CD4-positive, alpha-beta T cell treated with Interferon alpha-2 for 1 hour (primary cell): ENCODE measurements around the gene SLC40A1.

Experiments
- DNase-seq, 2 donors: peaks; one replicate each; pipeline ENCODE4 v3.0.0-alpha.2; 2020 to 2022

The SLC40A1 gene

GRCh38 chr2:189599245-189599644 lies 18.7 kb upstream of the SLC40A1 start:
- no peak for DNase-seq

DNA sequence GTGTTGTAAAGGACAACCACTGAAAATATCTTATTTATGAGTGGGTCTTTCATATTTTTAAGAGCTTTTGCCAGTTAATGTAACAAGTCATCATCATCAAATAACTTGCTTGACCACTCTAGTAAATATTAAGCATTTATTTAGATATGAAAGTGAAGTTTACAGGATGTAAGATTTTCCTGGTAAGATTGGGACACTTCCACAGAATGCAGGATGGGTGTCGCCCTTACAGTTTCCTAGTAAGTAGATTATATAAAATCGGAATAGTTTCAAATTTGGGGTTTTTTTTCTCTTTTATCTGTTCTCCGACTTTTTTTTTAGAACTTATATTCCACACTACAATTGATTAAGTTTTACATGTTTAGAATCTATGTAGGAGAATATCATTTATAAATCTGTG lies 14.8 kb upstream of the SLC40A1 start:
- peak in 1 of 2 donors; percentile 18 for DNase-seq

DNA sequence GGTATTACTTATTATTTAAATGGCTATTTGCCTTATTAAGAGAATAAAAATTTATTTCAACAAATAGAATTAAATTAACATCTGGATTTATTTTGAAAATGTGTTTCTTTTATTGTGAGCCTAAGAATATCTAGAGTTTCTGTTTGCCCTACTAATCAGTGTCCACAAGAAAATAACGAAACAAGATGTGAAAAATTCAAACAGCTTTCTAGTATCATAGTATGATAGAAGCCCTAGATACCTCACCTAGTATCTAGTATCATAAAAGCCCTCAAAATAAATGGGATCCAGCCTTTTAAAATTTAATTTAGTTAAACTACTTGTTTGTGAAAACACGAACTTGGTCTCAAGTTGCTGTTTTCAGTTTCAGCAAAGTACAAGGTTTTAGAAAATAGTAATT lies 13.7 kb upstream of the SLC40A1 start:
- no peak for DNase-seq

DNA sequence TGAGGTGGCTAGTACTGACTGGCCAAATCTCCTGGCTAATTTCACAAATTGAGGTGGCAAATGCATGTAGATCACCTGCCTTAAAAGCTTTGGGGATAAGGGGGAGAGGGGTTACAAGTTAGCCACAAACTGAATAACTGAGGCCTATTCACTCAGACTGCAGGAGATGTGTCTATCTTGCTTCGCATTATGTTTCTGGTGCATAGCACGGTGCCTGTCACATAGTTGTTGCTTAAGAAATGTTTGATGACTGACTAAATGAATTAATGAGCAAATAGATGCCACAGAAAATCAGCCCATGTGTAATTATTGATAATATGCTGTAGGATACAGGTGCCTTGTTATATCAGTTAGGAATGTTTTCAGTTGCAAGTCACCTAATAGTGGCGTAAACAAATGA lies 12.5 kb upstream of the SLC40A1 start:
- no peak for DNase-seq

DNA sequence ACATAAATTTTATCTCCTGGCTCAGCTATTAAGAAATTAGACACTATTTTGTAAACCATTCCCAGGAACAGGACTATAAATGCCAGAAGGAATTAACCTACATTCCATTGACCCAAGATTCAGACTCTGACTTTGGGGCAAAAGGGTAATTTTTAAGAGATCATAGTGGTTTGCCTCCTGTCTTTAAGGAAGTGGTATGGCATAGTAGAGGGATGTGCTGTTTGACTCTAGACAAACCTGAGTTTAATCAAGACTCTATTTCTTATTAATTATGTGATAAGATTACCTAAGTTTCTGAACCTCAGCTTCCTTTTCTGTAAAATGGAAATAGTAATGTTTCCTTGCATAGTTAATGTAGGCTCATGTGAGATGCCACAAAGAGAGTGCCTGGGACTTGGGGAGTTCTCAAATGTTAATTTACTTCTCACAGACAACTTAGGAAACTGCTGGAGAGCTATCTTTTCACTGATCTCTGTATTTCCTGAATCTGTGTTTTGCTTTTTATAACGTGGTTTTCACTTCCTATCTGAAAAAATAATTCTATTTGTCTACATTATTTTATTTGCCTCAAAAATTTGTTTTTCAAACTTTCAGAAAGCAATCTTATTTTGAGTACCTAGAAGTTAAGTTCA lies 11.9 kb upstream of the SLC40A1 start:
- DNase-seq = peak in 1 of 2 donors; percentile 14

DNA sequence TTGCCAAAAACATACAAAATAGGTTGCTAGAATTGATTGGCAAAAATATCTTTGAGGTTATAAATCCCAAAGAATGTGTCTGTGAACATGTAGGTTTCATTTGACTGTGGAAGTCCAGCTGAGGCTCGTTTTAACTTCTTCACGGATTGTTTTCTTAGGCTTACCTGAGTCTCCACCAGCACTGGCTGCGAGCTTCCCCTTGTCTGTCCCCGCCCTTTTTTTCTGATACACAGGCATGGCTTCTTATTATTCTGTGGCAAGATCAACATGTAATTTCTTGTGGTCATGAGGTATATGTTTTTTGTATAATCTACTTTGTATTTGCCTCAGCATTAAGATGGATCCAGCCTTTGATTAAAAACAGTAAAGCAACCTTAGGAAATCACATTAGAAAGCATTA lies 7.2 kb upstream of the SLC40A1 start:
- no peak for DNase-seq

DNA sequence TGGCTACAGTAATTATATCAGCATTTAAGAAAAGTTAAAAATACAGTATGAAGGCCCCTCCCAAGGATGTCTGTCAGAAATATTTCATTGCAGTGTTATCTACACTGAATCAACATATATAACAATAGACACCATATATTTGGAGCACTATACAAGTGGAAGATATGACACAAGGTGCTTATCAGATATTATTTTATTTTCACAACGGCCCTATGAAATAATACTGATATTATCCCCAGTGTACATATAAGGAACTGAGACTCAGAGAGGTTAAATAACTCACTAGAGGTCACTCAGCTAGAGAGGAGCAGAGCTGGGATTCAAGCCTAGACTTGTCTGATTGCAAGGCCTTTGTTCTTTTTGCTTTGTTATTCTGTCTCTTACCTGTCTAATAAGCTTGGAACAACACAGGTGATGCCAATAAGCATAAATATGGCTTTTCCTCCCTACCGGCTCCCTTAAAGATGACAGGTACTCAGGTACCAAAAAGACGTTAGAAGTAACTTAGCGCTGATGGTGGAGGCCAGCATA lies 4.7 kb upstream of the SLC40A1 start:
- no peak for DNase-seq

DNA sequence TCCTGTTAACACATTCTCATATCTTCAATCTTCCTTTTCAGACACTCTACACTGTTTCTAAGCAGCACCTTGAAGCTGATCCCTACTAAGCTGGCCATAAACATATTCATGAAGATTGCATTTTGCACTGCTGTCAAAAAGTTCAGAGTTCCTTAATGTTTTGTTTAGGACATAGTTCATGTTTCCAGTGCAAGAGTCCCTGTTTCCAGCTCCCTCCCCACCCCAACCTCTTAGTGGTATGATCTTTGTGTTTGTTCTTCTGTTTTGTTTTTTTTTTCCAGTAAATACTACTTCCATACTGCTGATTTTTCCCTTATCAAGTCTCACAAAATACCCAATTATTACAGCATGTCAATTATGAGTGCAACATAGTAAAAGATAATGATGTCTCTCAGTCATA lies 4.1 kb upstream of the SLC40A1 start:
- DNase-seq = no peak

DNA sequence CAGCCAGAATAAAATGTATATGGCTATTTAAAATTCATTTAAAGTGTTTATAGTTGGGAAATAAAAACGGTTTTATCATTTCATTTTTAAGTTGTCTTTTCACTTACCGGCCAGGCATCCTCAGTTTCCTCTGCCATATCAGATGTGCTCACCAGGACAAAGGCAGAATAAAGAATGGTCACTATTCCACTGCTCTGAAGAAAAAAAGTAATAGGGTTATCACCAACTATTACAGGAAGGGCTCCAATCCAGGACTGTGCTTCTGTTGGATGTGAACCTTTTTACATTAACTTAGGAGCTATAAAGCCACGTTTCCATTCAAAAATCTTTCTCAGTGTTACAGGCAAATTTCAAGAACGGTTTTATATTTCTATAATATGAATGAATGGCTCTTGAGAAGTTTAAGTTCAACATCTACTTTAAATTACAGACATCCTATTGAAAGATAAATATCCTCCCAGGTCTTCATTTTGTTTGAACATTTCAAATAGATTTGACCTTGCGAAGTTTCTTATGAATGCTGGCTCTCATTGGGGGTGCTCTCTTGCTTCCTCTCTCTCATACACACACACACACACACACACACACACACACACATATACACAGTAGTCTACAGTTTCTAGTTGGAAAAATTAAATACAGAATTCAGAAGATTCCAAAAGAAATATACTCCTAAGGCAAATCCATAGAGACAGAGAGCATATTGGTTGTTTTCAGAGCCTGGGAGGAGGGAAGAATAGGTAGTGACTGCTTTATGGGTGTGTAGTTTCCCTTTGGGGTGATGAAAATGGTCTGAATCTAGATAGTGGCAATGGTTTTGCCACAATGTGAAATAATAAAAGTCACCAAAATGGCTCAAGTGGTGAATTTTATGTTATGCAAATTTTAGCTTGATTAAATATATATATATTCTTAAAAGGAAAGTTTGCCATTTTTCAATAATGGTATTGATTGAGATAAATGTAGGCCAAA lies 2.9 kb upstream of the SLC40A1 start:
- no peak for DNase-seq

DNA sequence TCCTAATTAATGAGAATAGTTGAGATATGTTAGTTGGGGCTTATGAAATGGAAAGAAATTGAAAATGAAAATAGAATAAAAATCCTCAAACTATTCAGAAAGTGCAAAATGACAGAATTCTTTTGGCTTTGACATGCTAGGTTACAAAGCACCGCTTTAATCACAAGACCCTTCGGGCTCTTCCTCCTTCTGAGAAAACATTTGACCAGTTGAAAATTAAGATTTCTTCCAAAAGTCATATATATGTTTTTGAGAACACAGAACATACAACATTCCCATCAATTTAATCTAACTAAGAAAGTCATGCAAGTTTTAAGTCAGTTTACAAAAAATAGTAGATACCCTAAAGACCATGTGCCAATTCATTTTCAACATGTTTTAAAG lies 2.2 kb upstream of the SLC40A1 start:
- no peak for DNase-seq

GRCh38 chr2:189582140-189582808 lies 1.7 kb upstream of the SLC40A1 start:
- DNase-seq = no peak

GRCh38 chr2:189581354-189582139 lies 961 bp upstream of the SLC40A1 start:
- DNase-seq = no peak

- DNase-seq = peak in 1 of 2 donors; percentile 40
Measured at GRCh38 chr2:189580241-189580651, 340 bp downstream of the SLC40A1 start.

GRCh38 chr2:189579585-189580186 lies 900 bp downstream of the SLC40A1 start:
- DNase-seq = no peak

- DNase-seq = no peak
Measured at GRCh38 chr2:189578272-189578950, 2.2 kb downstream of the SLC40A1 start.

GRCh38 chr2:189577121-189577520 lies 3.5 kb downstream of the SLC40A1 start:
- no peak for DNase-seq

GRCh38 chr2:189576396-189576795 lies 4.2 kb downstream of the SLC40A1 start:
- DNase-seq = no peak

- DNase-seq = no peak
Measured at GRCh38 chr2:189574793-189575475, 5.7 kb downstream of the SLC40A1 start.

DNA sequence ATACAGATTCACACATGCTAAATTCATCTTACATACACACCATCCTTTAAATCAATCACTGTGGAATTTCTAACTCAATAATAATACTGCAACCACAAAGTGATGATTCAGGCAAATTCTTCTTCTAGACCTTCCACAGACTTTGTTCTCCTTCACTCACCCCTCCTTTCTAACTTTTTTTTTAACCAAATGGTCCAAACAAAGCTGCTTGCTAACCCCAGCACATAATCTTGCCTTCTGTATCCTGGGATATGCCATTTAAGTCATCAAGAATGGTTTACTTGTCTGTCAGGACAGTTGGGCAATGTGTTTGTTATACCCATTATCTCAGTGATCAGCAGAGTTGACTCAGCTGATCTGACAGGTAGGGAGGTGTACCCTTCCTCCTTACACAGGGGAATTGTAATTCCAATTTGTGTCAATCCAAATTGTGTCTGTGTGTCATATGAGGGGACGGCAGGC lies 10.0 kb downstream of the SLC40A1 start:
- no peak for DNase-seq

DNA sequence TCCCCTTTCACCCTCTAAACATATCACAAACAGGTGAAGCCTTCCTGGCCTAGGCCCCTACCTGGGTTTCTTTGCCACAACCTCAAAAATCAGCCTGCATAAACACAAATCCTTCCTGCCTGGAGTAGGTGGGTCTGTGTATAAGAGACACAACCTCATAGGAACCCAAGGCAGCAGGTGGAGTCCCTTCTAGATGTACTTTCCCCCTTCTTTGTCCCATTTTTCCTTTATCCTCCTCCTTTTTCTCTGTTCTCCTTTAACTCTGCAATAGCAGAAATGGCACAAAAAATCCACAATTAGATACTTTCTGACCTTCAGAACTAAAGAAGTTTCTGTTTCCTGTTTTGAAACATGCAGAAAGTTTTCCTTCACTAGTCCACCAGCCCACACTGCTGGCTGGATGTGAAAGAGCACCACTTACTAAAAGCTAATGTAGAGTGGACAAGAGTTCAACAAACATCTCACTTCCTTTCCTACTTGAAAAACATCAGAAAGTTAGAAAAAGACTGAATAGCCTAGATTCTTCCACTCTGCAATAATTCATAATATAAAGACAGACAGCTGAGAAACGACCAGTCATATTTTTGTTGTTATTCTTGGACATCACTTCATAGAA lies 11.2 kb downstream of the SLC40A1 start:
- DNase-seq = no peak
